ENCODE measurements around the gene GNG8. TPM values are rescaled to one million over a fixed set of nuclear protein-coding genes. Genes with fewer than 3 reads are reported as not detected.

The GNG8 gene
- total and polyA plus RNA-seq, 9 of the 15 experiments (the other 6 are each of a cell fraction or from before 2014, with no cell fraction given): 1.3 TPM; not detected in 8

DNA sequence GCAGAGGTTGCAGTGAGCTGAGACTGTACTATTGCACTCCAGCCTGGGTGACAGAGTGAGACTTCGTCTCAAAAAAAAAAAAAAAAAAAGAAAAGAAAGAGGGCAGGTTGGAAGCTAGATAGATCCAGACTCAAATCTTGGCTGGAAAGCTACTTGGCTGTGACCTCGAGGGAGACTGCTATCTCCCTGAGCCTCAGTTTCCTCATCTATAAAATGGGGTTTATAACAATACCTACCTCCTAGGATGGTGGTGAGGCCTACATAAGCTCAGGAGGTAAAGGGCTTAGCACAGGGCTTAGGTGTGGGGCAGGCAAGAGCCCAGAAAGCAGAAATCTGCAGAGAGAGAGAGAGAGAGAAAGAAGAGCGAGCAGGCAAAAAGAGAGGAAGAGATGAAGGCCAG, 49.2 kb upstream of the GNG8 start:
- Histone ChIP-seq H2AFZ (ENCODE audit: low read depth, low read length) (no peak overlapping the region), H4K20me1 (replicated peaks; ENCODE audit: control insufficient read depth, insufficient read depth, low read length) (no peaks in the 10 kb centered on the region), H3K79me2 (ENCODE audit: control insufficient read depth, insufficient read depth, low read length) (no peaks in the 10 kb centered on the region), H3K27ac (ENCODE audit: extremely low read depth, low read depth, low read length) (no peak overlapping the region), H3K36me3 (ENCODE audit: control insufficient read depth, insufficient read depth, low read length) (peaks cover 68% of the 10 kb centered on the region; the same call in 2 of the 3 replicates), H3K9me3 (replicated peaks; ENCODE audit: control insufficient read depth, insufficient read depth, low read depth, low read length) (no peaks in the 10 kb centered on the region), H3K9ac (ENCODE audit: insufficient read depth in 1 of 2, low read depth in 2 of 2, low read length in 2 of 2) (no peak overlapping the region), H3K4me1 (replicated peaks in 1 of 2; ENCODE audit: control insufficient read depth in 2 of 2, insufficient read depth in 2 of 2, low read length in 2 of 2) (no peaks in the 10 kb centered on the region), H3K4me3 (no peak overlapping the region), H3K27me3 (ENCODE audit: control insufficient read depth in 2 of 2, insufficient read depth in 2 of 2, low read length in 2 of 2) (no peaks in the 10 kb centered on the region), H3K4me2 (ENCODE audit: insufficient read depth, low read length) (no peak overlapping the region), H3K9me1 (ENCODE audit: control insufficient read depth, insufficient read depth, low read length) (no peaks in the 10 kb centered on the region)
- DNase-seq (ENCODE audit: extremely low read depth in 1 of 4, low spot score in 3 of 4): no peak
- WGBS (ENCODE audit: insufficient coverage, low coverage, missing lambda C conversion rate): 71% methylated on average over 1 of the region's 3 CpGs
- no peak for FAIRE-seq
- in situ Hi-C loops (cut with MboI) (no loop called here), intact Hi-C loops (cut with micrococcal nuclease) (no loop called here)
- CTCF ChIA-PET (ENCODE audit: low intra/inter-chr PET ratio): no interaction called here
- no peak for ATAC-seq
- no TSS peak for BruUV-seq (replicated peaks)
- POLR2A ChIA-PET: no interaction called here
- peak; percentile 51 for TF ChIP-seq RBM25 (IDR thresholded peaks at IDR 0.05; ENCODE audit: low read depth, low read length, severe bottlenecking)
- TF ChIP-seq BCOR (IDR thresholded peaks at IDR 0.05): peak; percentile 13; the same call in 1 of the 2 replicates
- TF ChIP-seq, protein P1, sequence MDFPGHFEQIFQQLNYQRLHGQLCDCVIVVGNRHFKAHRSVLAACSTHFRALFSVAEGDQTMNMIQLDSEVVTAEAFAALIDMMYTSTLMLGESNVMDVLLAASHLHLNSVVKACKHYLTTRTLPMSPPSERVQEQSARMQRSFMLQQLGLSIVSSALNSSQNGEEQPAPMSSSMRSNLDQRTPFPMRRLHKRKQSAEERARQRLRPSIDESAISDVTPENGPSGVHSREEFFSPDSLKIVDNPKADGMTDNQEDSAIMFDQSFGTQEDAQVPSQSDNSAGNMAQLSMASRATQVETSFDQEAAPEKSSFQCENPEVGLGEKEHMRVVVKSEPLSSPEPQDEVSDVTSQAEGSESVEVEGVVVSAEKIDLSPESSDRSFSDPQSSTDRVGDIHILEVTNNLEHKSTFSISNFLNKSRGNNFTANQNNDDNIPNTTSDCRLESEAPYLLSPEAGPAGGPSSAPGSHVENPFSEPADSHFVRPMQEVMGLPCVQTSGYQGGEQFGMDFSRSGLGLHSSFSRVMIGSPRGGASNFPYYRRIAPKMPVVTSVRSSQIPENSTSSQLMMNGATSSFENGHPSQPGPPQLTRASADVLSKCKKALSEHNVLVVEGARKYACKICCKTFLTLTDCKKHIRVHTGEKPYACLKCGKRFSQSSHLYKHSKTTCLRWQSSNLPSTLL (IDR thresholded peaks at IDR 0.05): no peak
- TF ChIP-seq, protein P2, sequence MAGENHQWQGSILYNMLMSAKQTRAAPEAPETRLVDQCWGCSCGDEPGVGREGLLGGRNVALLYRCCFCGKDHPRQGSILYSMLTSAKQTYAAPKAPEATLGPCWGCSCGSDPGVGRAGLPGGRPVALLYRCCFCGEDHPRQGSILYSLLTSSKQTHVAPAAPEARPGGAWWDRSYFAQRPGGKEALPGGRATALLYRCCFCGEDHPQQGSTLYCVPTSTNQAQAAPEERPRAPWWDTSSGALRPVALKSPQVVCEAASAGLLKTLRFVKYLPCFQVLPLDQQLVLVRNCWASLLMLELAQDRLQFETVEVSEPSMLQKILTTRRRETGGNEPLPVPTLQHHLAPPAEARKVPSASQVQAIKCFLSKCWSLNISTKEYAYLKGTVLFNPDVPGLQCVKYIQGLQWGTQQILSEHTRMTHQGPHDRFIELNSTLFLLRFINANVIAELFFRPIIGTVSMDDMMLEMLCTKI (IDR thresholded peaks at IDR 0.05; ENCODE audit: partially characterized antibody): no peak
- TF ChIP-seq KDM5B (IDR thresholded peaks at IDR 0.05; ENCODE audit: insufficient replicate concordance, low read depth, low read length): no peak
- TF ChIP-seq, protein P3, sequence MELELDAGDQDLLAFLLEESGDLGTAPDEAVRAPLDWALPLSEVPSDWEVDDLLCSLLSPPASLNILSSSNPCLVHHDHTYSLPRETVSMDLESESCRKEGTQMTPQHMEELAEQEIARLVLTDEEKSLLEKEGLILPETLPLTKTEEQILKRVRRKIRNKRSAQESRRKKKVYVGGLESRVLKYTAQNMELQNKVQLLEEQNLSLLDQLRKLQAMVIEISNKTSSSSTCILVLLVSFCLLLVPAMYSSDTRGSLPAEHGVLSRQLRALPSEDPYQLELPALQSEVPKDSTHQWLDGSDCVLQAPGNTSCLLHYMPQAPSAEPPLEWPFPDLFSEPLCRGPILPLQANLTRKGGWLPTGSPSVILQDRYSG (tag; conservative IDR thresholded peaks at IDR 0.05; ENCODE audit: low read depth): no peak
- TF ChIP-seq, protein P4, sequence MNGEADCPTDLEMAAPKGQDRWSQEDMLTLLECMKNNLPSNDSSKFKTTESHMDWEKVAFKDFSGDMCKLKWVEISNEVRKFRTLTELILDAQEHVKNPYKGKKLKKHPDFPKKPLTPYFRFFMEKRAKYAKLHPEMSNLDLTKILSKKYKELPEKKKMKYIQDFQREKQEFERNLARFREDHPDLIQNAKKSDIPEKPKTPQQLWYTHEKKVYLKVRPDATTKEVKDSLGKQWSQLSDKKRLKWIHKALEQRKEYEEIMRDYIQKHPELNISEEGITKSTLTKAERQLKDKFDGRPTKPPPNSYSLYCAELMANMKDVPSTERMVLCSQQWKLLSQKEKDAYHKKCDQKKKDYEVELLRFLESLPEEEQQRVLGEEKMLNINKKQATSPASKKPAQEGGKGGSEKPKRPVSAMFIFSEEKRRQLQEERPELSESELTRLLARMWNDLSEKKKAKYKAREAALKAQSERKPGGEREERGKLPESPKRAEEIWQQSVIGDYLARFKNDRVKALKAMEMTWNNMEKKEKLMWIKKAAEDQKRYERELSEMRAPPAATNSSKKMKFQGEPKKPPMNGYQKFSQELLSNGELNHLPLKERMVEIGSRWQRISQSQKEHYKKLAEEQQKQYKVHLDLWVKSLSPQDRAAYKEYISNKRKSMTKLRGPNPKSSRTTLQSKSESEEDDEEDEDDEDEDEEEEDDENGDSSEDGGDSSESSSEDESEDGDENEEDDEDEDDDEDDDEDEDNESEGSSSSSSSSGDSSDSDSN (IDR thresholded peaks at IDR 0.05; ENCODE audit: borderline replicate concordance in 1 of 2, low read depth in 2 of 2, low read length in 2 of 2): no peak
- TF ChIP-seq HDAC8 (tag; IDR thresholded peaks at IDR 0.05): no peak

Data from K562 (cell line).